ENCODE data around the gene WFIKKN1. TPM values are rescaled to one million over a fixed set of nuclear protein-coding genes. Genes with fewer than 3 reads are reported as not detected.

Gene WFIKKN1
- polyA plus RNA-seq, 3 donors: 0.76 TPM; not detected in 2

DNA sequence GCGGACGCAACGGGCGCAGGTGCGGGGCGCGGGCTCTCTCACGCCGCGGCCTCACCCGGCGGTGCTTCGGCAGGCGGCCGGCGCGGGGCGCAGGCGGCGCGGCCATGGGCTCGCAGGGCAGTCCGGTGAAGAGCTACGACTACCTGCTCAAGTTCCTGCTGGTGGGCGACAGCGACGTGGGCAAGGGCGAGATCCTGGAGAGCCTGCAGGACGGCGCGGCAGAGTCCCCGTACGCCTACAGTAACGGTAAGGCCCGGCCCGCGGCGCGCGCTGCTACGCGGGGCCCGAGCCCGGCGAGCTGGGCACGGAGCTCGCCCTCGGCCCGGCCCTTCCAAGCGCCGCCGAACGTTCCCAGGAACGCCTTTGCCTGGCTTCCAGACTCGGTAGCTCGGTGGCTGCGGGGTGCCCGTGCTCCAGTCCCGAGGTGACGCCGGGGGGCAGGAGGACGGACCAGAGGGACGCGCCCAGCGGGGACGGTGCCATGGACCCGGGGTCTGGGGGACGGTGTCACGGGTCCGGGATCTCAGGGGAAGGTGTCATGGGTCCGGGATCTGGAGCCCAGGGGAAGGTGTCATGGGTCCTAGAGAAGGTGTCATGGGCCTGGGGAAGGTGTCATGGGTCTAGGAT lies 40.5 kb upstream of the WFIKKN1 start:
- Mint-ChIP-seq H3K27ac (peak overlapping the region; percentile 82 to 92 (median 84)), H3K4me1 (peaks cover 59% of the 10 kb centered on the region), H3K9me3 (peaks cover 0 to 3% (median 0%) of the 10 kb centered on the region in 7 donors), H3K27me3 (ENCODE audit: low read depth in 3 of 3) (peaks cover 3 to 13% (median 10%) of the 10 kb centered on the region in 3 donors), H3K36me3 (peaks cover 7 to 12% of the 10 kb centered on the region in 2 donors), H3K4me3 (peak overlapping the region; percentile 87 to 95)
- H3K4me2 ChIP-seq (replicated peaks; ENCODE audit: extremely low read depth, low read length, poor library complexity, severe bottlenecking): peak overlapping the region; percentile 87
- peaks cover 65% of the 10 kb centered on the region for H3K79me2 ChIP-seq (ENCODE audit: insufficient read depth, low read length)
- no peaks in the 10 kb centered on the region for H3K9me3 ChIP-seq (replicated peaks in 1 of 2; ENCODE audit: control insufficient read depth in 1 of 2, insufficient read depth in 1 of 2, low read length in 2 of 2)
- peaks cover 25% of the 10 kb centered on the region for H4K20me1 ChIP-seq (ENCODE audit: insufficient read depth, low read length)
- peak in 2 of 3 donors; percentile 4 to 29 for DNase-seq
- peak overlapping the region; percentile 85 for H3K9ac ChIP-seq (ENCODE audit: insufficient read depth, low read length, poor library complexity, severe bottlenecking)
- intact Hi-C loops (cut with micrococcal nuclease): no loop called here
- H3K27ac ChIP-seq (ENCODE audit: low read depth in 1 of 2, low read length in 2 of 2): peak overlapping the region; percentile 20 to 81
- TF ChIP-seq, protein P1, sequence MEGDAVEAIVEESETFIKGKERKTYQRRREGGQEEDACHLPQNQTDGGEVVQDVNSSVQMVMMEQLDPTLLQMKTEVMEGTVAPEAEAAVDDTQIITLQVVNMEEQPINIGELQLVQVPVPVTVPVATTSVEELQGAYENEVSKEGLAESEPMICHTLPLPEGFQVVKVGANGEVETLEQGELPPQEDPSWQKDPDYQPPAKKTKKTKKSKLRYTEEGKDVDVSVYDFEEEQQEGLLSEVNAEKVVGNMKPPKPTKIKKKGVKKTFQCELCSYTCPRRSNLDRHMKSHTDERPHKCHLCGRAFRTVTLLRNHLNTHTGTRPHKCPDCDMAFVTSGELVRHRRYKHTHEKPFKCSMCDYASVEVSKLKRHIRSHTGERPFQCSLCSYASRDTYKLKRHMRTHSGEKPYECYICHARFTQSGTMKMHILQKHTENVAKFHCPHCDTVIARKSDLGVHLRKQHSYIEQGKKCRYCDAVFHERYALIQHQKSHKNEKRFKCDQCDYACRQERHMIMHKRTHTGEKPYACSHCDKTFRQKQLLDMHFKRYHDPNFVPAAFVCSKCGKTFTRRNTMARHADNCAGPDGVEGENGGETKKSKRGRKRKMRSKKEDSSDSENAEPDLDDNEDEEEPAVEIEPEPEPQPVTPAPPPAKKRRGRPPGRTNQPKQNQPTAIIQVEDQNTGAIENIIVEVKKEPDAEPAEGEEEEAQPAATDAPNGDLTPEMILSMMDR (IDR thresholded peaks at IDR 0.05): no peak
- no peaks in the 10 kb centered on the region for H3K36me3 ChIP-seq (replicated peaks in 1 of 2; ENCODE audit: control insufficient read depth in 1 of 2, insufficient read depth in 2 of 2, low read length in 2 of 2)
- peak overlapping the region; percentile 71 for H2AFZ ChIP-seq (ENCODE audit: insufficient read depth, low read depth, low read length, poor library complexity, severe bottlenecking)
- H3K4me3 ChIP-seq (replicated peaks in 1 of 3; ENCODE audit: low read depth in 2 of 3, low read length in 3 of 3): peak overlapping the region; percentile 59 to 92 (median 85)
- H3K27me3 ChIP-seq (ENCODE audit: control insufficient read depth in 2 of 2, insufficient read depth in 2 of 2, low read length in 2 of 2): peaks cover 0 to 5% of the 10 kb centered on the region in 2 donors
- H3K4me1 ChIP-seq (ENCODE audit: control insufficient read depth in 1 of 2, insufficient read depth in 2 of 2, low read length in 2 of 2): peaks cover 63 to 69% of the 10 kb centered on the region in 2 donors
- under 1% methylated on average over 67 of the region's 71 CpGs for WGBS (ENCODE audit: insufficient coverage)

DNA sequence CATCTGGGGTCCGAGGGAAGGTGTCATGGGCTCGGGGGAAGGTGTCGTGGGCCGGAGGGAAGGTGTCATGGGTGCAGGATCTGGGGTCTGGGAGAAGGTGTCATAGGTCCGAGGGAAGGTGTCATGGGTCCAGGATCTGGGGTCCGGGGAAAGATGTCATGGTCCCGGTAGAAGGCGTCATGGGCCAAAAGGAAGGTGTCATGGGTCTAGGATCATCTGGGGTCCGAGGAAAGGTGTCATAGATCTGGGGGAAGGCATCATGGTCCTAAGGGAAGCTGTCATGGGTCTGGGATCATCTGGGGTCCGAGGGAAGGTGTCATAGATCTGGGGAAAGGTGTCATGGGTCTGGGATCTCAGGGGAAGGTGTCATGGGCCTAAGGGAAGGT lies 40.0 kb upstream of the WFIKKN1 start:
- no peak for DNase-seq
- Histone ChIP-seq H3K79me2 (ENCODE audit: insufficient read depth, low read length) (peaks cover 70% of the 10 kb centered on the region), H3K9ac (ENCODE audit: insufficient read depth, low read length, poor library complexity, severe bottlenecking) (peak overlapping the region; percentile 85), H3K4me3 (replicated peaks in 1 of 3; ENCODE audit: low read depth in 2 of 3, low read length in 3 of 3) (peak overlapping the region; percentile 59 to 92 (median 85)), H3K4me1 (ENCODE audit: control insufficient read depth in 1 of 2, insufficient read depth in 2 of 2, low read length in 2 of 2) (peaks cover 66 to 74% of the 10 kb centered on the region in 2 donors), H4K20me1 (ENCODE audit: insufficient read depth, low read length) (peaks cover 30% of the 10 kb centered on the region), H2AFZ (ENCODE audit: insufficient read depth, low read depth, low read length, poor library complexity, severe bottlenecking) (peak overlapping the region; percentile 71), H3K27me3 (ENCODE audit: control insufficient read depth in 2 of 2, insufficient read depth in 2 of 2, low read length in 2 of 2) (no peaks in the 10 kb centered on the region), H3K9me3 (replicated peaks in 1 of 2; ENCODE audit: control insufficient read depth in 1 of 2, insufficient read depth in 1 of 2, low read length in 2 of 2) (no peaks in the 10 kb centered on the region), H3K27ac (ENCODE audit: low read depth in 1 of 2, low read length in 2 of 2) (peak overlapping the region; percentile 20 to 81), H3K36me3 (replicated peaks in 1 of 2; ENCODE audit: control insufficient read depth in 1 of 2, insufficient read depth in 2 of 2, low read length in 2 of 2) (no peaks in the 10 kb centered on the region), H3K4me2 (replicated peaks; ENCODE audit: extremely low read depth, low read length, poor library complexity, severe bottlenecking) (peak overlapping the region; percentile 87)
- 68% methylated on average over 9 of the region's 10 CpGs for WGBS (ENCODE audit: insufficient coverage)
- intact Hi-C loops (cut with micrococcal nuclease): no loop called here
- H3K4me3 Mint-ChIP-seq: peak overlapping the region; percentile 87 to 95
- H3K36me3 Mint-ChIP-seq: peaks cover 7 to 12% of the 10 kb centered on the region in 2 donors
- TF ChIP-seq, protein P1 (IDR thresholded peaks at IDR 0.05): no peak
- H3K27ac Mint-ChIP-seq: peak overlapping the region; percentile 82 to 92 (median 84)
- peaks cover 63% of the 10 kb centered on the region for H3K4me1 Mint-ChIP-seq
- H3K27me3 Mint-ChIP-seq (ENCODE audit: low read depth in 3 of 3): peaks cover 2 to 8% (median 5%) of the 10 kb centered on the region in 3 donors
- peaks cover 0 to 3% (median 0%) of the 10 kb centered on the region in 7 donors for H3K9me3 Mint-ChIP-seq
